ENCODE measurements around the gene ARID1B. TPM values are rescaled to one million over a fixed set of nuclear protein-coding genes. Genes with fewer than 3 reads are reported as not detected.

ARID1B gene
- total RNA-seq, 6 experiments from 2014 or later = 32.5 to 44.3 (median 36.5) TPM

GRCh38 chr6:157107915-157108651 lies 330.9 kb downstream of the ARID1B start:
- Mint-ChIP-seq H3K36me3 (ENCODE audit: low read depth) (peaks cover 16% of the 10 kb centered on the region), H3K4me3 (peak overlapping the region; percentile 81), H3K27me3 (ENCODE audit: insufficient read depth) (no peaks in the 10 kb centered on the region), H3K4me1 (ENCODE audit: low read depth) (peaks cover 68% of the 10 kb centered on the region), H3K9me3 (no peaks in the 10 kb centered on the region), H3K27ac (peak overlapping the region; percentile 99)
- no peak for TF ChIP-seq CTCF (IDR thresholded peaks at IDR 0.05)
- peak; percentile 97 for DNase-seq

GRCh38 chr6:157108923-157109322 lies 331.7 kb downstream of the ARID1B start:
- peak overlapping the region; percentile 81 for H3K4me3 Mint-ChIP-seq
- H3K4me1 Mint-ChIP-seq (ENCODE audit: low read depth) = peaks cover 68% of the 10 kb centered on the region
- no peak for TF ChIP-seq CTCF (IDR thresholded peaks at IDR 0.05)
- H3K36me3 Mint-ChIP-seq (ENCODE audit: low read depth) = peaks cover 20% of the 10 kb centered on the region
- DNase-seq = no peak
- H3K27me3 Mint-ChIP-seq (ENCODE audit: insufficient read depth) = no peaks in the 10 kb centered on the region
- H3K9me3 Mint-ChIP-seq = no peaks in the 10 kb centered on the region
- peak overlapping the region; percentile 99 for H3K27ac Mint-ChIP-seq

- DNase-seq = peak; percentile 51
- peaks cover 58% of the 10 kb centered on the region for H3K4me1 Mint-ChIP-seq (ENCODE audit: low read depth)
- H3K27me3 Mint-ChIP-seq (ENCODE audit: insufficient read depth) = peaks cover 3% of the 10 kb centered on the region; the same call in 1 of the 2 replicates
- H3K36me3 Mint-ChIP-seq (ENCODE audit: low read depth) = peaks cover 16% of the 10 kb centered on the region
- H3K9me3 Mint-ChIP-seq = no peaks in the 10 kb centered on the region
- H3K4me3 Mint-ChIP-seq = no peak overlapping the region
- no peak for TF ChIP-seq CTCF (IDR thresholded peaks at IDR 0.05)
- H3K27ac Mint-ChIP-seq = peak overlapping the region; percentile 99
These were observed 333.4 kb downstream of the ARID1B start for GRCh38 chr6:157110607-157111006.

- Mint-ChIP-seq H3K4me3 (no peak overlapping the region), H3K36me3 (ENCODE audit: low read depth) (peaks cover 16% of the 10 kb centered on the region), H3K4me1 (ENCODE audit: low read depth) (peaks cover 30% of the 10 kb centered on the region), H3K27ac (no peak overlapping the region), H3K27me3 (ENCODE audit: insufficient read depth) (peaks cover 3% of the 10 kb centered on the region; the same call in 1 of the 2 replicates), H3K9me3 (no peaks in the 10 kb centered on the region)
- TF ChIP-seq CTCF (IDR thresholded peaks at IDR 0.05) = no peak
- no peak for DNase-seq
These were observed 336.2 kb downstream of the ARID1B start for GRCh38 chr6:157113389-157113788.

GRCh38 chr6:157116426-157116825 lies 339.2 kb downstream of the ARID1B start:
- H3K9me3 Mint-ChIP-seq = no peaks in the 10 kb centered on the region
- H3K27ac Mint-ChIP-seq = no peak overlapping the region
- H3K36me3 Mint-ChIP-seq (ENCODE audit: low read depth) = peaks cover 9% of the 10 kb centered on the region
- H3K4me1 Mint-ChIP-seq (ENCODE audit: low read depth) = no peaks in the 10 kb centered on the region
- H3K27me3 Mint-ChIP-seq (ENCODE audit: insufficient read depth) = peaks cover 3% of the 10 kb centered on the region
- H3K4me3 Mint-ChIP-seq = no peak overlapping the region
- TF ChIP-seq CTCF (IDR thresholded peaks at IDR 0.05) = no peak
- DNase-seq = no peak
